NCI-H1694 treated with DMSO at 0.1 percent for 48 hours (cell line): ENCODE data around the gene ANKFN1.

Experiments used
- DNase-seq: peaks from one replicate; lab custom pipeline; 2025; lab: John Stamatoyannopoulos, UW

The ANKFN1 gene, protein sequence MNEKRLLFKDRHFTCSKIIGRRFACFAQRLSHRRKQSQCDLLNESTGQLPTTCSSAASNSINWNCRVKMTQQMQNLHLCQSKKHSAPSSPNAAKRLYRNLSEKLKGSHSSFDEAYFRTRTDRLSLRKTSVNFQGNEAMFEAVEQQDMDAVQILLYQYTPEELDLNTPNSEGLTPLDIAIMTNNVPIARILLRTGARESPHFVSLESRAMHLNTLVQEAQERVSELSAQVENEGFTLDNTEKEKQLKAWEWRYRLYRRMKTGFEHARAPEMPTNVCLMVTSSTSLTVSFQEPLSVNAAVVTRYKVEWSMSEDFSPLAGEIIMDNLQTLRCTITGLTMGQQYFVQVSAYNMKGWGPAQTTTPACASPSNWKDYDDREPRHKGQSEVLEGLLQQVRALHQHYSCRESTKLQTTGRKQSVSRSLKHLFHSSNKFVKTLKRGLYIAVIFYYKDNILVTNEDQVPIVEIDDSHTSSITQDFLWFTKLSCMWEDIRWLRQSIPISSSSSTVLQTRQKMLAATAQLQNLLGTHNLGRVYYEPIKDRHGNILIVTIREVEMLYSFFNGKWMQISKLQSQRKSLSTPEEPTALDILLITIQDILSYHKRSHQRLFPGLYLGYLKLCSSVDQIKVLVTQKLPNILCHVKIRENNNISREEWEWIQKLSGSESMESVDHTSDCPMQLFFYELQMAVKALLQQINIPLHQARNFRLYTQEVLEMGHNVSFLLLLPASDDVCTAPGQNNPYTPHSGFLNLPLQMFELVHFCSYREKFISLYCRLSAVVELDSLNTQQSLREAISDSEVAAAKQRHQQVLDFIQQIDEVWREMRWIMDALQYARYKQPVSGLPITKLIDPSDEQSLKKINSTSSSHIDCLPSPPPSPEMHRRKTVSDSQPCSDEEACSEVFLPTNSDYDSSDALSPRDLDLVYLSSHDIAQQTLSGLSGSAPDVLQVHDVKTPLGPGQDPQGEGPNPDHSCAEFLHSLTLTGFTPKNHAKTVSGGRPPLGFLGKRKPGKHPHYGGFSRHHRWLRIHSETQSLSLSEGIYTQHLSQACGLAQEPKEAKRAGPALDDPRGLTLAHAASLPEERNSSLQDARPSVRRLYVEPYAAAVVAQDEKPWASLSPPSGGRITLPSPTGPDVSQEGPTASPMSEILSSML

DNA sequence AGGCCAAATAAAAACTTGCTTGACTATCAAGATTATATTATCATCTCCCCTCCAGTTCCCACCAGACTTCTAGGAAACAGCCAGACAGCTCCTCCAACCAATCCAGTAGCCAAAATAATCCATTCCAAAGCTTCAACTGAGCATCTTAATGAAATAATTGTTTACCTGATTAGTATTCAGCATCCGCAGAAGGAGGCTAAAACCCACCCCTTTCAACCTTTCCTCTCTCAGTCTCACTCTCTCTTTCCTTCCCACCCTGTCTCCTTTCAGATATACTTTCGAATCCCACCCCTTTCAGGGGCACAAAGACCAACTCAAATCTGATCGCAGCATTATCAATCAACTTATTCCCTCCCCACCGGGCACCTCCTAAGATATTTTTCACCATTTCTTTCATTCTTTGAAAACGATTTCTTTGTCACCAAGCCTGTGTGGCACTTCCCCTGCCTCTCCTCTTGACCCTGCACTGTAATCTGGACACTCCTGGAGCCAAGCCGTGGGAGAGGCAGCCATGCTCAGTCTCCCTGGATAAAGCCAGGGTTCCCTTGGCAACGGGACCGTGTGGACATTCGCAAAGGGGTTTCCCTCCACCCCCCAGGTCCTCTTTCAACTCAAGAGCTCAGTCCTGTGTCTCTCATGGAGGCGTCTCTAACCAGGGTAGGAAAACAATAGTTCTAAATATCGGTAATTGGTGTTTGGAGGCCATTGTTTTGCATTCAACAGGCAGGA, at the start of gene ANKFN1:
Gene ANKFN1 (plus strand): TSS at position 602 of the 729 bp plus-strand sequence. CDS start 59,193 bp downstream, outside the sequence.
- no peak for DNase-seq

DNA sequence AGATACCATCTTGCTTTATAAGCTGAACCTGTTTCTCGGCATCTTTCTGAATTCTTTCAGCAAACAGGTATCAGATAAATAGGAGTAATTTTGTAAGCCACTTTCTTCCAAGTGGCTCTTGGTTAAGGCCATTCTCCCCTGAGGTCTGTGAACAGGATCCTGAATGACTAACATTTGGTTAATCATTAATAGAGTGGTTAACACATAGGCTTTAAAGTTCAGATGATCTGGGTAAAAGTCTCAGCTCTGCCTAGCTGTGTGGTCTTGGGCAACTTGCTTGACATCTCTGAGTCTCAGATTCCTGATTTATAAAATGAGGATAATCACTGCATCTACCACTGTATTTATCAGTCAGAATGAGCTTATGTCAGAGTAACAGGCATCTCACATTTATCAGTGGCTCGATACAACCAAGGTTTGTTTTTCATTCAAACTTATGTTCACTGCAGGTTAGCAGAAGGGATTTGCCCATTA, 44.4 kb upstream of the ANKFN1 start:
- DNase-seq, result no peak

DNA sequence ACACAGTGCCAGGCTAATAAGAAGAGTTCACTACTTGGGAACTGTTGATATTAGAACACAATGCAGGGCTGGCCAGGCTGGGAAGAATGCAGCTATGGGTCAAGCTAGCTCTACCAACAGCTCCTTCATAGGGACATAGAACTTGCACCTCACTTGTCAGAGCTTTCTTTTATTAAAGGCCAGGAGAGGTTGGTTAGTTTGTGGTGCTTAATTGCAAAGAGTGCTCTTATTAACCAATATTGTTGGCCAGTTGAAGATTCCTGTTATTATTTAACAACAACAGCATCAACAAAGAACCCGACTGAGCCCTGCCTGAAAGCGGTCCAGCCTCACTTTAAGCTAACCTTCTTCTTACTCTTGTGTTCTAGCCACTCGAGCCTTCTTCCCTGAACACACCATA, 43.4 kb upstream of the ANKFN1 start:
- no peak for DNase-seq

DNA sequence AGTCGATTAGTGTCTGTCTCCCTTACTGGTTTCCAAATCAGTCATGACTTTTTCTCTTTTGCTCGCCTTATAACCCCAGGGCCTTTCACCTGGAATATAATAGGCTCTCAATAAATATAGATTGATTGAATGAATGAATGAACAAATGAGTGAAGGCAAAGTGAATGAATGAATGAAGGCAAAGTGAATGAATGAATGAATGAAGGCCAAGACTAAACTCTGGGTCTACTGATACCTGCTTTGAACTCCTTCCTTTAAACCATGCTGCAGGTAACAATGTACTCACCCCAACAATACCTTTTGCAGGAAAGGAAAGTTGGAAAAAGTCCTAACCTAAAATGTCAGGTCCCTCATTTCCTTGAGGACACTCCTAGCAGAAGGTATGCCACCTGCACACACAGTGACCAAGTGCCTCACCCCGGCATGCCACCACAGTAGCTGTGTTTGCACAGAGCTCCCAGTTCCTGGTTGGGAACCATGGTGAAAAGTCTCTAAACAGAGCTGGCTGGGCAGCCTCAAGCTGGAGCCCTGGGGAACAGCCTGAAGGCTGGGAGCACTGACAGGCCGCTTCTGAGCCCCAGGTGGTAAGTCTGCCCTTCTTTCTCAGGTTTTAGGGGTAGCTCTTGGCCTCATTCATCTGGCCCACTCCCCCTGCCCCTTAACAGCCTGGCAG, 42.7 kb upstream of the ANKFN1 start:
- no peak for DNase-seq

DNA sequence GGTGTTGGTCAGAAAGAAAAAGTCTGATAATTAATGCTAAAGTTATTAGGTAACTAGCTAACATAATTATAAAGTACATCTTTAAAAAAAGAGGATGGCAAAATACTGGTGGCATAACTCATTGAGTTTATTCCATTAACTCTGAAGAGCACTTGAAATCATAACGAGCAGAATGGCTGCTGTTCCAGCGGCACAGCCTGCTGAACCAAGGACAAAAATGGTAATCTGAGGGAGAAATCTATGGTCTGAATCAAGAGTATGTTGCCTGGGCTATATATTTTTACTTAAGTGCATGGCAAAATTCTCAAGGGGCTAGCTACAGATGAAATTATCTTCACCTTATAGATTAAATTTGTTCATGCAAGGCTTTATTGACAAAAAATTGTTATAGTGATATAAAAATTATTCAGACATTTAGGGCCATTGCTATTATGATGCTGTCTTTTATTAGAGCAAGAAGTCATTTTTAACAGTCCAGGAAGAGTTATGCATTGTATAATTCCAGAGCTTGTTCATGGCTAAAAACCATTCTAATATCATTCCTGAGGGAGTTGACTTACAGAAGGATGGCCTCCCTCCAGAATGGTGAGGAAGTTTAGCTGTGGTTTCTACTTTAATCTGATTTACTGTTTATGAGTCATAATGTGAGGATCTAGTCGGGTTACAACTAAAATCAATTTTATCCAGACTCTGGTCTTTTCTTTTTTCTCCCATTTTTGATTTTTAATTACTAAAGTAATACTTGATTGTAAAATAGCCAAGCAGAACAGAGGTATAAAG, 41.4 kb upstream of the ANKFN1 start:
- no peak for DNase-seq

DNA sequence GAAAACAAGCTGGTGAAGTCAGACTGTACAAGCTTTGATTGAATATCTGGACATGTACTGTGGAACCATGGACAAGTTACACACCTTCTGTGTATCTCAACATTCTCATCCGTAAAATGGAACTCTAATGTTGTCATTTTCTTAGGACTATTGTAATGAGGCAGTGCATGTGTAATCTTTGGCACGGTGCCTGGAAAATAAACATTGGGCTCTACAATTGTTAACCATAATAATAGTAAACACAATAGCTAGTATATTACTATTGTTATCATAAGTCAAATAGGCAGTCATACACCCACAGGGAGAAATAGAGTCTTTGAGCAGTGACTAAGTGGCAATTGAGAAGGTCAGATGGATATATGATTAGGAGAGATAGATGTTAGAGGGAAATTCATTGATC, 39.8 kb upstream of the ANKFN1 start:
- DNase-seq, result no peak

DNA sequence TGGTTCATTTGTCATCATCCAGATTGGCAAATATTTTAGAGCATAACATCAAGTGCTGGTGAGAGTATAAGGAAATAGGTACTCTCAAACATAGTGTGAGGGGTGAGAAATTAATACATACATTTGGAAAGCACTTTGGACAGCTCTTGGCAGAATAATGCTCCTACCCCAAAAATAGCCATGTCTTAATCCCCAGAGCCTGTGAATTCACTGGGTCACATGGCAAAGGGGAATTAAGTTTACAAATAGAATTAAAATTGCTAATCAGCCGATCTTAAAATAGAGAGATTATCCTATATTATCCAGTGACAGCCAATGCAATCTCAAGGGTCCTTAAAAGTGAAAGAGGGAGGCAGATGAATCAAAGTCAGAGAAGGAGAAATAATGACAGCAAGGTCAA, 38.8 kb upstream of the ANKFN1 start:
- no peak for DNase-seq

DNA sequence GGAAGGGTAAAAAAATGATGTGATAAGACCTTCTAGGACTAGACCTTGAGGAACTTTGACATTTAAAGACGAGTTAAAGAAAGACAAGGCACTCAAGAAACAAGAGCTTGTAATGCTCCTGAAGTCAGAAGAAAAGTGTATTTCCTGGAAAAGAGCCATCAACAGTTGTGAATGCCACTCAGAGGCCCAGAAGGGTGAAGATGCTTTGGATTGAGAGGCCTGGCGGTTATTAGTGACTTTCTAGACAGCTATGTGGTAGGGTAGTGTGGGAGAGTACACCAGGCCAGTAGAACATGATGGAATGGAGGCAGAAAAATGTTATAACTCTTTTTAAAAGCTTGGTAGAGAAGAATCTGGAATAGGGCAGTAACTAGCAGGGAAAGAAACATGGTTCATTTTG, 34.1 kb upstream of the ANKFN1 start:
- DNase-seq, result no peak

DNA sequence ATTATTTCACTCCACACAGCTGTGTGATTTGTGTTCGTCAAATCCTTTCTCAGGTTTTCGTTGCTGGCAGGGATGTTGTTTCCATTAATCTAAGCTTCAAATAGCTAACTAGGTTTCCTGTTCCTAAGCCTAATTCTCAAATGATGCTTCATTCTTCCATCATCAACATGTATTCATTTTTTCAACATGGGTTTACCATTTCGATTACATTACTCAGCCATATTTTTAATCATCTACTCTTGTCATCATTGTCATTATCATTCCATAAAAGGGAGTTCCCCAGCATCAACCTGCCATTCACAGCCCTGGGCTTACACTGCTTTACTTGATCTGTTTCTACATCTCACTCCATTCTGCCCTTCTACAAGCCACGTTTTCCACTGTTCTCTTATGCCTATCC, 33.3 kb upstream of the ANKFN1 start:
- DNase-seq, result no peak

DNA sequence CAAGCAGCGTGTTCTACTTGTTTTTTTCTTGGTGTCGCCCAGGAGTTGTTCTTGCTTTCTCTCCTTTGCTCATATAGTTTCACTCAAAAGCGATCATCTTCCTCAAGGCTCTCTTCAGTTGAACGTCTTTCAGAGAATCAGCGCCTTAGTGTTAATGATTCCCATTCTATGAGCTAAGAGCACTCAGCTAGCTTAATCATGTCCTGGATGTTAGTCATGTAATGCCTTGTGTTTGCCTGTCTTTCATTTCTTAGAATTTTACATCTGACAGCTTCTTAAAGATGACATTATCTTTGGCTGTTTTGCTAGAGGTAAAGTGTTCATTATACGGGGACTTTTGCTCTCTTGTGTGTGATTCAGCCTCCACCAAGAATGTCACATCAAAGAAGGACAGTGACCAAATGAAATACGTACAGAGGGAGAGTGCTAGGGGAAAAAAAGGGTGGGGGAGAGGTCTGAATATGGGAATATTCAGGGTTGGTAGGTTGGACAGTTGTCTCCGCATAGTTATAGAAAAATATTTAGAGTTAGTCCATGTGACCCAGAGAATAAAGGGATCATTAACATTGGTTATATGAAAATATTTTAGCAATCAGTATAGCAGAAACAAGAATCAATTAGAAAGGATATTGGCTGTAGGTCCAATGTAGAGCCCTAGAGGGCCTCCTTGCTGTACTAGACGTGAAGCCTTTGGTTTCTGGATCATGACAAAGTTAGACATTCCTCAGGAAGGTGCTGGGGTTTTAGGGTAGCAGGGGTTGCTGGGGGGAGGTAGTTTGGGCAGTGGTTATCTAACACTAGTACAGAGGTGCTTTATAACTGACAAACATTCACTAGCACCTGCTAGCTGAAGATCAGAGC, 31.9 kb upstream of the ANKFN1 start:
- no peak for DNase-seq

DNA sequence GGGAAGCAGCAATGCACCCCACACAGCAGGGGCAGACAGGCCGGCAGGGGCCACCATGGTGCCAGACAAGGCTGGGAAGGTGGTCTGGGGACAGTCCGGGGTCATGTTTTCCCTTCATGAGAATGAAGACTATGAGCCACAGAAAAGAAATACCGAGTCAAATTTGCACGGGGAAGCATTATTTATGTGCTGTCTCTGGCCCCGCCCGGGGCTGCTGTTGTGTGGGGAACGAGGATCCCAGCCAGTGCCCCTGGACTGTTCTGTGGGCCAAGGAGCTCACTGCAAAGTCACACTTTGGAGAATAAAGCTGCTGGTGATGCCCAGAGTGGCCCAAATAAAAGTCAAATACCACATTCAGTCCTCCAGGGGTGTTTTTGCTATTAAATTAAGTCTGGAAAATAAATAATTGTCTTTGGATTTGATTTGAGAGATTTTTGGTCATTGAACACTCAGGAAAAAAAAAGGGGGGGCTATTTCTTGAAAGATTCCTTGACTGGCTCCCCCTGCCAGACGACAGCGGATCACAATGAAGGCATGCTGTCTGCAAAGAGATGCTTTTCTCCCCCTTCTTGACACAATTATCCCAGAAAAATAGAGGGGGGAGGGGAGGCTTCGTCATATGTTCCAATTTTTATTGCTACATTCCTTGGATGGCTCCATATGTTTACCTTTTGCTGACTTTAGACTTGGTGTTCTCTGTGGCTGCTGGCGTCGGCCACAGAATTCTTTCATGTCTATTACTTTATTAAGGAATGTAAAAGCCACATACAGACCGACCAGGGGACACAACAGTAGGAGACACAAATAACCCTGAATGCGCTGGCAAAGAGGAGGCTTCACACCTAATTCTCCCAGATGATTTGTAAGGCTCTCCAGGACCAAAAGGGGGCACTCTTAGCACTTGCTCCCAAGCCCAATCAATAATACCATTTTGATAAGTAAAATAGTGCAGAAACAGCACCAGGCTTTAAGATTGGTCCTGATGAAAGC, 27.1 kb upstream of the ANKFN1 start:
- DNase-seq, result peak; percentile 49

DNA sequence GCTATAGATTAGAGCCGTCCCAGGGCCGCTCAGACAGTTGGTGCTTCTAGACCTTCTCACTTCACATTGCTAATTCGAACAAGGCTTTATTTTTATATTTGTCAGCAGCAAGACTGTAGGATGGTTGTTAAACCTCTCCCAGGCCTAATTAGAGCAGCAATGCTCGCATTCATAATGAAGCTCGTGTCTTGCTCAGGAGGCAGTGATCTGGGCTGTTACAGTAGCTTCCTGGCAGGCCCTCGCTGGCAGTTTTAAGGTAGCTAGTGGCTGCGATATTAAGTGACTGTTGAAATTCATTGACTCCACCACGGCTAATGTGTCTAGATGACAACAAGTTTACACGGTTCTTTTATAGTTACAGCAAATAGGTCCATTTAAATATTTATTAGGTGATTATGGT, 23.2 kb upstream of the ANKFN1 start:
- no peak for DNase-seq

DNA sequence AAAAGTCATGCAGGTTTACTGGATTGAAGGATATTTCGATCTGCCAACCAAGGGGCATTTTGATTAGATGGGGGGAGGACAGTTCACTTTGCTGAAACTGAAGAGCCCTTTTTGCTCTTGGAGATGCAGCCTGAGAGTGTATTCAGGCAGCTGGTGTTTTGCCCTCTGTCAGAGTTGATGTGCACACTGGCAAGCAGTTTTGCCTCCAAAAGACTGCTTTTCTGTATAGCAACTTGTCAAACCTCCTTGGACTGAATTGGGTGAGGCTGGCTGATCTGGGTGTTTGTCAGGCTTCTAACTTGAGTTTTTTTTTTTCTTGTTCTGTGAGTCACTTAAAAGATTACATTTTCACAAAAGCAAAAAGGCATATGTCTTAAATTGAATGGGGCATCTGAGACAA, 22.6 kb upstream of the ANKFN1 start:
- DNase-seq, result peak; percentile 7

DNA sequence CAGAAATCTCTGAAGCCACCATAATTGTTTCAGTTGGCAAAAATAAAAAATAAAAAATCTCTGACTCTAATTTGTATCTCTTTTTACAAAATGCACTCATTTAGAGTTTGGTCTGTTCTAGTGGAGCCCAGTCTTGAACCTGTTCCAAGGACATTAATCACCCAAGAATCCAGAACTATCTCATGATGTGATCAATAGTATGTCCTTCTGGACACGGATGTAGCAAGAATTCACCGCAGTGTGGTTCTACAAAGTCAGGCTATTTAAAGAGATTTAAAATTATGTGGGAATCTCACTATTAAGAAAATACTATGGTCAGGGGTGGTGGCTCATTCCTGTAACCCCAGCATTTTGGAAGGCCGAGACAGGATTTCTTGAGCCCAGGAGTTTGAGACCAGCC, 21.8 kb upstream of the ANKFN1 start:
- DNase-seq, result no peak

DNA sequence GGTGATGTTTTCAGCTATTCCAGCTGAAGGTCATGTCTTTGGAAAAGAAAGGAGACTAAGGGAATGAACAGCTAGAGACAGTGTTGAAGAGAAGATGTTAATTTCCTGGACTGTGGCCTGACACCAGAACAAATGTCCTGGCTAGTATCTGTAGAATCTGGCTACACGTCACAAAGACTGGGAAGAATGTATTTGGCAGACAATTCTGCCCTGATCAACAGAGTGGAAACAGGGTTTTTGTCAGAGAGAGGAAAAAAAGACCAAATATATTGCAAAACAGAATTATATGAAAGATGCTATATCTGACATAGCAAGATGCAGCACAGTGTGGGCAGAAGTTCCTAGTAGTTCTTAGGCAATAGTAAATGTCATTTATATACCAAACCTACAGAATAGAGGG, 17.0 kb upstream of the ANKFN1 start:
- no peak for DNase-seq

DNA sequence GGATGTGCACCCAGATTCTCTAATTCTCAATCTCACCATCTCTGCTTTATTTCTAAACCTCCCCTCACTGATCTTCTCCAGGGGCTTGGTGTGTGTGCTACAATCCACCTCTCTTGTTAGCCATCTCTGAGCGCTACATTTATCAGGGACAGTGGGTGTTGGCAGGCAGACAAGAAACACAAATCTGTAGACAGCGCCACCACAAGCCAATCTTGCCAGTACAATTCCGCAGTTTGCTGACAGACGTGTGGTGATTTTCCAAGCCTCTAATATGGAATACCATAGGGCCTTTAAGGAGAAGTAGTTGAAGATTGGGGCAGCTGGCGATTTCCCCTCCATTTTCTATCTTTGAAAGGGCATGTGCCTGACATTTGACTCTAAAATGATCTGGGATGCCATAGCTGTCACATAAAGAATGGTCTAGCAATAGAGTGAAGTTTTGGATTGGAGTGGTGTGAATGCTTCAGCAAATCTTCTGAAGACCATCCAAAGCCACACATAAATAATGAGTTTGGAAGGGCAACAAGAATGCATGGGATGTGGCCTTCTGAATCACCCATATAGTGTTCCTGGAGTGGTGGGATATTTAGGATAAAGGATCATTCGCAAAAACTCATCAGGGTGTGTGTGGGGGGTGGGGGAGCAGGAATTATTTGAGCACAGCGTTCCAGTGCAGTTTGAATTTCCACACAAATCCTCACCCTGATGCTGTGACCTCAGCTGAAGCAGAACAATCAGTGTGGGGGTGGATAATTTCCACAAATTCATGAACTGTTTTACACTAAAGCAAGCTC, 12.0 kb upstream of the ANKFN1 start:
- DNase-seq, result no peak

DNA sequence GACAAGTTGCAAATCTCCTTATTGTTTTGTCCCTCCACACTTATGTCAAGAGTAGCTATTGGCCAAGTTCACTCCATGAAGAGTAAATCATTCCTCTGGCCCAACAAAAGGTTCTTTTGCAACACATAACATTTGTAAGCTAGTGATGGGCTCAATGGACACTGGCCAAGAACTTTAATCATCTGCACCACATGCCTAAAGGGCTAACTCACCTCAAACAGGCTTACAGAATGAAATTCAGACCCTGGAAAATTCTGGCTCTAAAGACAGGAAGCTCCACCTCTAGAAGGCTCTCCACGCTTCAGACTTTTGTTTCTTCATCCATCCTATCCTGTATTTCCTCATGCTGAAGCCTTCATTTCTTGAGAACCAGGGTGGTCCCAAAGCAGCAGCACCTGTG, 10.9 kb upstream of the ANKFN1 start:
- DNase-seq, result no peak
